HG02981 (cell line): ENCODE data around the gene FAM78A.

Experiments used
- ATAC-seq: cut with Tn5 transposase; IDR thresholded peaks from one replicate; pipeline ENCODE4 v1.9.1; 2021; ENCODE audit warnings: mild to moderate bottlenecking, moderate library complexity; ENCODE audit not compliant: unreplicated experiment

The FAM78A gene

GRCh38 chr9:131276094-131276888 is at the start of gene FAM78A:
TSS of gene FAM78A (minus strand) at chr9:131276510. CDS start at chr9:131276179, 331 bp downstream.
- ATAC-seq: no peak

- ATAC-seq: no peak
Observed at GRCh38 chr9:131324736-131325679, 48.7 kb upstream of the FAM78A start.

GRCh38 chr9:131323629-131324028 is 47.3 kb upstream of the FAM78A start:
- no peak for ATAC-seq

GRCh38 chr9:131320031-131320685 is 43.8 kb upstream of the FAM78A start:
- no peak for ATAC-seq

GRCh38 chr9:131319486-131319885 is 43.2 kb upstream of the FAM78A start:
- no peak for ATAC-seq

- no peak for ATAC-seq
Observed at GRCh38 chr9:131318231-131319085, 42.1 kb upstream of the FAM78A start.

- ATAC-seq: no peak
Observed at GRCh38 chr9:131312822-131313770, 36.8 kb upstream of the FAM78A start.

GRCh38 chr9:131312246-131312645 is 35.9 kb upstream of the FAM78A start:
- no peak for ATAC-seq

- no peak for ATAC-seq
Observed at GRCh38 chr9:131310833-131311554, 34.7 kb upstream of the FAM78A start.

GRCh38 chr9:131309530-131310276 is 33.4 kb upstream of the FAM78A start:
- ATAC-seq: no peak

- no peak for ATAC-seq
Observed at GRCh38 chr9:131308906-131309529, 32.7 kb upstream of the FAM78A start.

GRCh38 chr9:131308452-131308851 is 32.1 kb upstream of the FAM78A start:
- no peak for ATAC-seq

- ATAC-seq: no peak
Observed at GRCh38 chr9:131307974-131308373, 31.7 kb upstream of the FAM78A start.

GRCh38 chr9:131306397-131307004 is 30.2 kb upstream of the FAM78A start:
- ATAC-seq: no peak

GRCh38 chr9:131304676-131305355 is 28.5 kb upstream of the FAM78A start:
- no peak for ATAC-seq
